ENCODE data around the gene CCIN.
"Not testable (repeated sequence)": the region's sequence is repeated elsewhere in the genome, so short reads cannot be mapped to it uniquely, and the experiment has no call there.

DNA sequence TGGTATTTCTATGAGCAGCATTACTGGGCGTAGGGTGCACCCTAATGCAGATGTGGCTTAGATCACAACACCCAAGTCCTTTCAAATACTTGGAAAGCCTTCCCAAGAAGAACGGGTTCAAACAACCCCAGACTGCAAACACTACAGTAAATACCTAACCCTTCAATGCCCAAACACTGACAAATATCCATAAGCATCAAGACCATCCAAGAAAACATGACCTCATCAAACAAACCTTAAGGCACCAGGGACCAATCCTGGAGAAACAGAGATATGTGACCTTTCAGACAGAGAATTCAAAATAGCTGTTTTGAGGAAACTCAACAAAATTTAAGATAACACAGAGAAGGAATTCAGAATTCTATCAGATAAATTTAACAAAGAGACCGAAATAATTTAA is 6.0 kb downstream of the CCIN start:
- TF ChIP-seq CTCF (IDR thresholded peaks at IDR 0.05); ZFX (IDR thresholded peaks at IDR 0.05; ENCODE audit: borderline replicate concordance): not testable (repeated sequence)

Measured in 22Rv1 (cell line).